NCI-H187 (cell line): ENCODE data around the gene ANXA2R.
"Not testable (repeated sequence)": the region's sequence is repeated elsewhere in the genome, so short reads cannot be mapped to it uniquely, and the experiment has no call there.

Experiments used
- DNase-seq, 2 experiments: peaks; one replicate each; lab custom pipeline; 2025; lab: John Stamatoyannopoulos, UW

The ANXA2R gene

GRCh38 chr5:43033841-43034590 is 6.1 kb downstream of the ANXA2R start:
- DNase-seq, result no peak

DNA sequence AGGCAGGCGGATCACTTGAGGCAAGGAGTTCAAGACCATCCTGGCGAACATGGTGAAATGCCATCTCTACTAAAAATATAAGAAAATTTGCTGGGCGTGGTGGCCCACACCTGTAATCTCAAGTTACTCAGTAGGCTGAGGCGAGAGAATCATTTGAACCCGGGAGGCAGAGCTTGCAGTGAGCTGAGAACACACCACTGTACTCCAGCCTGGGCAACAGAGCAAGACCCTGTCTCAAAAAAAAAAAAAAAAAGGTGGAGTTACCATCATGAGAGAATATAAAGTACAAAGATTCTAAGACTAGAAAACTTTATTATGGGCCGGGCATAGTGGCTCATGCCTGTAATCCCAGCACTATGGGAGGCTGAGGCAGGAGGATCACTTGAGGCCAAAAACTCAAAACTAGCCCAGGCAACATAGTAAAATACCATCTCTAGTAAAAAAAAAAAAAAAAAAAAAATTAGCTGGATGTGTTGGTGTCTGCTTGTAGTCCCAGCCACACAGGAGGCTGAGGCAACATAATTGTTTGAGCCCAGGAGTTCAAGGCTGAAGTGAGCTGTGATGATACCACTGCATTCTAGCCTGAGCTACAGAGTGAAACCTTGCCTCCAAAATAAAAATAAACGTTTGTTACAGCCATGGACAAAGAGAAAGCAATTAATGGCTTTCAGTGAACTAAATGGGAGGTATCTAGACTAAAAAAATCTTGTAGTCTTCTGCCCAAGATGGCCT is 12.9 kb downstream of the ANXA2R start:
- DNase-seq, result no peak

DNA sequence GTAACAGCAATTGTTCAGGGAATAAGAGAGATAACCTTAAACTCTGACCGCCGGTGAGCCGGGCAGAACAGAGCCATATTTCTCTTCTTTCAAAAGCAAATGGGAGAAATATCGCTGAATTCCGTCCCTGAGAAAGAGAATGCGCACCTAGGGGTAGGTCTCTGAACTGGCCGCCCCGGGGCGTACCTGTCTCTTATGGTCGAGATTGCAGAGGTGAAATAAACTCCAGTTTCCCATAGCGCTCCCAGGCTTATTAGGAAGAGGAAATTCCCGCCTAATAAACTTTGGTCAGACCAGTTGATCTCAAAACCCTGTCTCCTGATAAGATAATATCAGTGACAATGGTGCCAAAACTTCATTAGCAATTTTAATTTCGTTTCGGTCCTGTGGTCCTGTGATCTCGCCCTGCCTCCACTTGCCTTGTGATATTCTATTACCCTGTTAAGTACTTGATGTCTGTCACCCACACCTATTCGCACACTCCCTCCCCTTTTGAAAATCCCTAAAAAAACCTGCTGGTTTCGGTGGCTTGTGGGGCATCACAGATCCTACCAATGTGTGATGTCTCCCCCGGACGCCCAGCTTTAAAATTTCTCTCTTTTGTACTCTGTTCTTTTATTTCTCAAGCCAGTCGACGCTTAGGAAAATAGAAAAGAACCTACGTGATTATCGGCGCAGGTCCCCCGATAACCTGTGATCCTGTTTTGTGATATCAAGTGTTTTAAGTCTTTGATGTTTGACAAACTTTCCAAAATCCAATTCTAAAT is 14.8 kb downstream of the ANXA2R start:
- not testable (repeated sequence) for DNase-seq

- DNase-seq, result no peak
These were observed 15.9 kb downstream of the ANXA2R start for GRCh38 chr5:43024217-43024616.

GRCh38 chr5:43021151-43021550 is 19.0 kb downstream of the ANXA2R start:
- DNase-seq, result peak in 1 of 2 experiments; percentile 54

- peak; percentile 67 to 95 for DNase-seq
These were observed 19.7 kb downstream of the ANXA2R start for GRCh38 chr5:43020399-43020746.

DNA sequence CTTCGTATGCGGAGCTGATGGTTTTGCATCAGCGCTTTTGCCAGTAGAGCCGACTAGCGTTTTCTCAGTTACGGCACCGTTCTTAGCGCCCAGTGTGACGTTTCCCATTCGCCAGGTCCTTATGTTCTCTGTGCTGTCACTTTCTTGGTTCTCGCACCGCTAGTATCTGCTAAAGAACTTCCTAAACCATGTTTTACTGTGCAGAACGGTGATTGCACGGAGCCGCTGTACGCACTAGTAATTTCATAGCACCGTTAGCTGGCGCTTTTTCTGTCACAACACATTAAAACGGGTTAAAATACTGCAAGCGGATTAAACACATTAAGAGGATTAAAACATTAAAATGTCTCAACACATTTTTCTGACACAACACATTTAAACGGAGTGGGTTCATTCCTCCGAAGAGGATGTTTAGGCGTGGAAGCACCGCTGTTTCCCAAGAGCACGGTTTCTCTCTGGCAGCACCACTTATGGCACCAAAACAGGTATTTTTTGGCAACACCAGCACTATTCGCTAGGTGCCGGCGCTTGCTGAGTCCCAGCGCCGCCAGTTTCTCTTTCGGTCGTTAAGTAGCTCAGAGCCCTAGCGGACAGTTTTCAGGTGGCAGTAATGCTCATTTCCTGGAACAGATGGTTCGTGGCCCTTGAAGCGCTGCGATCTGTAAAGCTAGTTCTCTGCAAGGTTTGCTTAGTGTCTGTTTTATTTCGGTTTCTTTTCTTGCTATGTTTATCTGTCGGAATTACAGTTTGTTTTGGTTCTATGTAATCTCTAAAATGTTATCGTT is 20.3 kb downstream of the ANXA2R start:
- peak; percentile 92 to 95 for DNase-seq

- DNase-seq, result no peak
These were observed 20.9 kb downstream of the ANXA2R start for GRCh38 chr5:43019291-43019613.

- no peak for DNase-seq
These were observed 22.7 kb downstream of the ANXA2R start for GRCh38 chr5:43017428-43017815.

GRCh38 chr5:43016217-43016779 is 23.8 kb downstream of the ANXA2R start:
- no peak for DNase-seq

DNA sequence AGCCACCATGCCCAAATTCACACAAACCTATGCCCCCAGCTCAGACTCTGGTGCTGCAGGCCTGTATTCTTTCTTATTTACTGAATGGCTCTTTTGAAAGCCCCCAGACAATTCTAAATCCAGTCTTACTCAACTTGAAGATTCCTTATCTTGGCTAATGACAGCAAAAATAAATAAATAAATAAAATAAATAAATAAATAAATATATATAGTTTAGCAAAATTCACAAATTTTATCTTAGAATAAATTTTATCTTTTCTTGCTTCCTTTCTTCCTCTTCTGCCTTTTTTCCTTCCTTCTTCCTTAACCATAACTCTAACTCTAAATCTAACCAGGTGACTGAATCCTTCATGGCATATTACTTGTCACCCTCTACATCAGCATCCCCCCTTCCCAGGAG is 25.6 kb downstream of the ANXA2R start:
- DNase-seq, result no peak

GRCh38 chr5:43010935-43011315 is 29.2 kb downstream of the ANXA2R start:
- DNase-seq, result peak in 1 of 2 experiments; percentile 58

- peak; percentile 94 to 95 for DNase-seq
These were observed 31.6 kb downstream of the ANXA2R start for GRCh38 chr5:43008363-43009153.

DNA sequence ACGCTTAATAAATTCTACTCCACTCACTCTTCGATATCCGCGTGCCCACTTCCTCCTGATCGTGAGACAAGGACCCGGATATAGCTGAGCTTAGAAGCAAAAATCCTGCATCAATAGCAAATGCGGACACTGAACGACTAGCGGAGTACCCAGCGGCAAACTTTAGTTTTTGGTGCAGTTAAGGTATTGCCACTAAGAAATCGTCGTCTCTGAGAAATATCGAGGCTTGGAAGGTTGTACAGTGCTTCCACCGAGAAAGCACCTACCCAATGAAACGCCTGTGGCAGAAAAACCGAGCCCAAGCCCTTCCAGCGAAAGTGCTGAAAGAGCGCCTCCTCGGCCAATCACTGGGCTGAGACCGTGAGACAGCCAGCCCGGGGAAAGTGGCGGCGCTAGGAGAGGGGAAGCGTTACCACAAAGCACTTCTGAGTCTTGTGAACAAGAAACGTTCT is 32.2 kb downstream of the ANXA2R start:
- DNase-seq, result peak; percentile 91 to 99

GRCh38 chr5:43007246-43007910 is 32.7 kb downstream of the ANXA2R start:
- peak; percentile 97 to 99 for DNase-seq

- DNase-seq, result no peak
These were observed 33.5 kb downstream of the ANXA2R start for GRCh38 chr5:43006424-43007202.

GRCh38 chr5:43005031-43005430 is 35.1 kb downstream of the ANXA2R start:
- no peak for DNase-seq

GRCh38 chr5:43001748-43002147 is 38.4 kb downstream of the ANXA2R start:
- no peak for DNase-seq

GRCh38 chr5:43000914-43001313 is 39.2 kb downstream of the ANXA2R start:
- no peak for DNase-seq
